Astrocyte of the spinal cord (primary cell): ENCODE data around the gene FABP3.

Experiments used
- DNase-seq: peaks from one replicate; pipeline ENCODE4 v3.0.0; 2011; ENCODE audit warnings: low read depth, low spot score
- H3K4me3 ChIP-seq: 2 replicates; pipeline ENCODE4 v1.5.1; 2011; ENCODE audit warnings: low read depth, mild to moderate bottlenecking, low read length, moderate library complexity
- in situ Hi-C: cut with HindIII; loops from 2 replicates; pipeline ENCODE4 v1.10.0; 2017; ENCODE audit warnings: low sequenced_read_pairs
- TF ChIP-seq, protein P1 (sequence below): IDR thresholded peaks from 2 replicates; pipeline ENCODE4 v1.5.1; 2012; ENCODE audit warnings: low read depth, mild to moderate bottlenecking, low read length, inconsistent platforms

Gene FABP3

DNA sequence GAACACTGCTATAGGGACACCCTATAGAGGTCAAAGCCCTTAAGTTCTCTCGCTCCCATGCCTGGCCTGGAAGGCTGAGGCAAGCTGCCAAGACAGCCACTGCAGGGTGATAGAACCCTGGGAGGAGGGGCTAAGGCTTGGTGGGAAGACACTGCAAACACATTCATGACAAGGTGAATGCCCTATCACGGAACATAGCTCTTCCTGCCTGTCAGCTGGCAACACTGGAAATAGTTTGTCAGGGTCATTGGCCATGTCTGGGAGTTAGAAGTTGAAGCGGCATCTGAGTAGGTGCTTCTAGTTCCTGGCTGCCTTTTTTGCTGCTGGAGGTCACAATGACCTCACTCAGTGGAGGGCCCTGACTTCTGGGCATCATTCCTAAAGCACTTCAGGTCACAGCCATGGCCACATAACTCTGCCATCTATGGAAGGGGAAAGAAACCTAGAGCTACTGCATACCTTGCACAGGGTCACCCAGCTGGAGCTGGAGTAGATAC, 4.2 kb downstream of the FABP3 start:
- in situ Hi-C loops, result no loop called here
- TF ChIP-seq, protein P1, sequence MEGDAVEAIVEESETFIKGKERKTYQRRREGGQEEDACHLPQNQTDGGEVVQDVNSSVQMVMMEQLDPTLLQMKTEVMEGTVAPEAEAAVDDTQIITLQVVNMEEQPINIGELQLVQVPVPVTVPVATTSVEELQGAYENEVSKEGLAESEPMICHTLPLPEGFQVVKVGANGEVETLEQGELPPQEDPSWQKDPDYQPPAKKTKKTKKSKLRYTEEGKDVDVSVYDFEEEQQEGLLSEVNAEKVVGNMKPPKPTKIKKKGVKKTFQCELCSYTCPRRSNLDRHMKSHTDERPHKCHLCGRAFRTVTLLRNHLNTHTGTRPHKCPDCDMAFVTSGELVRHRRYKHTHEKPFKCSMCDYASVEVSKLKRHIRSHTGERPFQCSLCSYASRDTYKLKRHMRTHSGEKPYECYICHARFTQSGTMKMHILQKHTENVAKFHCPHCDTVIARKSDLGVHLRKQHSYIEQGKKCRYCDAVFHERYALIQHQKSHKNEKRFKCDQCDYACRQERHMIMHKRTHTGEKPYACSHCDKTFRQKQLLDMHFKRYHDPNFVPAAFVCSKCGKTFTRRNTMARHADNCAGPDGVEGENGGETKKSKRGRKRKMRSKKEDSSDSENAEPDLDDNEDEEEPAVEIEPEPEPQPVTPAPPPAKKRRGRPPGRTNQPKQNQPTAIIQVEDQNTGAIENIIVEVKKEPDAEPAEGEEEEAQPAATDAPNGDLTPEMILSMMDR, result no peak
- H3K4me3 ChIP-seq, result no peak overlapping the region
- DNase-seq, result no peak

DNA sequence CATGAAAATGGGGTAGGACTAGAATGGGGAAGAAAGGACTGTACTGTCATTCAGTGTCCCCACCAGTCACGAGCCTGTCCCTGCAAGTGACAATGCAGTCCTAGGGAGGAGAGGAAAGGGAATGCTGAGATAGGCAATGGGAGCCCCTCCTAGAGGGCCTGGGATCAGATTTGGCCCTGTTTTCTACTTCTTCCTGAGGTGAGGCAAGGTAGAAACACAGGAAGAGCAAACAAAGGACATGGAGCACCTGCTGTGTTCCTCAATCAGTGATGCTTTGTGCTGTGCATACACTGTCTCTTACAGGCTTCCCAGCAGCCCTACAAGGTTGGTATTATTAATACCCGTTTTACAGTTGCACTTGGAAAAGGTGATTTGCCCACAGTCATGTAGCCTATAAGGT, 6.1 kb downstream of the FABP3 start:
- in situ Hi-C loops, result no loop called here
- DNase-seq, result no peak
- TF ChIP-seq, protein P1, result no peak
- no peak overlapping the region for H3K4me3 ChIP-seq

DNA sequence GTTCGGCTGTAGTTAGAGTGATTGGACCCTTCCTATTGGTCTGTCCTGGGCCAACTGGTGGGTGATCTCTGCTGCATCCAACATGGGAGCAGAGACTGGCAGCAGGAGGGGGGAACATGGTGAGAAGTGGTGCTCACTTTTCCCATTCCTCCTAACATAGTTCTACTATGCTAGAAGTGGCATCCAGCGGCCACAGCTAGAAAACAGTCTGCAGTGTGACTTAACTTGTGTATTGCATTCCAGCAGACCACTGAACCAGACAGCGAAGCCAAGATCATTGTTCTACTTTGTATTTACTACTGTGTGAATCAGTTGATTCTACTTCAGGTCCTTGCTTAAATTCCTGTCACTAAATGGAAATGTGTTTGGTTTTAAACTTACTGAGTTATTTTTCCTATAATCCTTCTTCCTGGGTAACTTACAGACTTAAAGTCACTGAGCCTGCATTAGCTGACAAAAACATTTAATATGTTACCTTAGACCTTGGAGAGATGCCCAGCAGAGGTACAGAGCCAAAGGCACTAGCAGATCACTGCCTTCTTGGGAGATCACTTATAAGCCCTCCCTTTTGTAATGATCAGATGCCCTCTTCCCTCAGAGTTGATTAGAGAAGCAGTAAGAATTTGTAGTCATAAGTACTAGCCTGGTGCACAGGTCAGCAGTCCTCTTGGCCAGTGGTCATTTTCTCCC, 8.2 kb downstream of the FABP3 start:
- TF ChIP-seq, protein P1, result no peak
- DNase-seq, result peak; percentile 16
- H3K4me3 ChIP-seq, result no peak overlapping the region
- in situ Hi-C loops, result no loop called here

DNA sequence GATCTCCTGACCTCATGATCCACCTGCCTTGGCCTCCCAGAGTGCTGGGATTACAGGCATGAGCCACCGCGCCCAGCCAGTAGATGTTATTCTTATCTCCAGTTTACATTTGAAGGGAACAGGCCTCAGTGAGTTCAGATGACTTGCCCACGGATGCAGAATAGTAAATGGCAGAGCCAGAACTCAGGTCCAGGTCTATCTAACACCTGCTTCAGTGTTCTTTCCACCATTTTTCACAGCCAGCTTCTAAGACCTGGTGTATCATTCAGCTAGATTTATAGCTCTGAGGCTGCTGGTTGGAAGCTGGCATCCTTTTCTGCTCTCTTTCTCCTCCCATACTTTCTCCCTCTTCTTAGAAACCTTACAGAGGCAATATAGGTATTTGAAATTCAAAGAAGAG, 10.8 kb downstream of the FABP3 start:
- in situ Hi-C loops, result no loop called here

DNA sequence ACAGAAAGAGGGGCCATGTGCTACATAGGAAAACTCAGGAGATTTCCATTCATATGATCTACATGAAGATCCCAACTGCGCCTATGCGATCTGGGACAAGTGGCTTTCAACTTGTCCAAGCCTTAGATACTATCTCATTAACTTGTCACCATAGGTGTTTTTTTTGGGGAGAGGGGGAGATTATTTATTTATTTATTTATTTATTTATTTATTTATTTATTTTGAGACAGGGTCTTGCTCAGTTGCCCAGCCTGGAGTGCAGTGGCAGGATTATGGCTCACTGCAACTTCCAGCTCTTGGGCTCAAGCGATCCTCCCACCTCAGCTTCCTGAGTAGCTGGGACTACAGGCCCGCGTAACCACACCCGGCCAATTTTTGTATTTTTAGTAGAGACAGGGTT, 11.3 kb downstream of the FABP3 start:
- in situ Hi-C loops, result no loop called here
- TF ChIP-seq, protein P1, result no peak
- no peak overlapping the region for H3K4me3 ChIP-seq
- DNase-seq, result no peak

More for the DNA sequence above, 10.8 kb downstream of the FABP3 start:
- TF ChIP-seq, protein P1, result no peak
- no peak overlapping the region for H3K4me3 ChIP-seq
- no peak for DNase-seq

DNA sequence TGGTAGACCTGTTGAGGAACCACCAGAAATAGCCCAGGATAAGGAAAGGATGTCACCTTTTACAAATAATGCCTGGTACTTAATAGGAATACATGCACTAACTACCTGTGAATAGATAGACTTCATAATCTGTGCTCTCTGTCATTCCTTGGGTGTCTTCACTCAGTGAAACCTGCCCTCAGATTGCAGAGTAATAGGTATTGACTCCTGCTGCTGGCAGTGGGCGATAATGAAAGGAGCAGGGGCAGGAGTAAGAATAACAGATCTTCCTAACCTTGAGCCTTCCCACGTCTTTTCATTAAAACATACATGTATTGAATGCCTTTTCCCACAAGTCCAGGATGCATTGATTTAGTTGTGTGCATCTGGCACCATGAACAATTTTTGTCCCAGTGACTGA, 16.4 kb downstream of the FABP3 start:
- no peak overlapping the region for H3K4me3 ChIP-seq
- in situ Hi-C loops, result no loop called here
- TF ChIP-seq, protein P1, result no peak
- no peak for DNase-seq
